ENCODE data around the gene OPCML.

DNA sequence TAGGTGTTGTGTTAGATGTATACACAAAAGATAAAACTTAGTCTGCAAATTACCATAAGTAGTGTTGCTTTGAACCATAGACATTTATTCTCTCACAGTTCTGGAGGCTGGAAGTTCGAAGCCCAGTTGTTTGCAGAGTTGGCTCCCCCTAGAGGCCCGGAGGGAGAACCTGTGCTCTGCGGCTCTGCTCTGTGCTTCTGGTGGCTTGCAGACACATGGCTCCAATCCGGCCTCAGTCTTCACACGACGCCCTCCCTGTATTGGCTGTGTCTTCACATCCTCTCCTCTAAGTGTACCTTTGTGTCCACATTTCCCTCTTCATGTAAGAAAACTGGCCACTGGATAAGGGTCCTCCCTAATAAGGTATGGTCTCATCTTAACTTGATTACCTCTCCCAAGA is 128.4 kb downstream of the OPCML start:
- no peak for TF ChIP-seq POLR2A (IDR thresholded peaks at IDR 0.05)
- TF ChIP-seq, protein P1, sequence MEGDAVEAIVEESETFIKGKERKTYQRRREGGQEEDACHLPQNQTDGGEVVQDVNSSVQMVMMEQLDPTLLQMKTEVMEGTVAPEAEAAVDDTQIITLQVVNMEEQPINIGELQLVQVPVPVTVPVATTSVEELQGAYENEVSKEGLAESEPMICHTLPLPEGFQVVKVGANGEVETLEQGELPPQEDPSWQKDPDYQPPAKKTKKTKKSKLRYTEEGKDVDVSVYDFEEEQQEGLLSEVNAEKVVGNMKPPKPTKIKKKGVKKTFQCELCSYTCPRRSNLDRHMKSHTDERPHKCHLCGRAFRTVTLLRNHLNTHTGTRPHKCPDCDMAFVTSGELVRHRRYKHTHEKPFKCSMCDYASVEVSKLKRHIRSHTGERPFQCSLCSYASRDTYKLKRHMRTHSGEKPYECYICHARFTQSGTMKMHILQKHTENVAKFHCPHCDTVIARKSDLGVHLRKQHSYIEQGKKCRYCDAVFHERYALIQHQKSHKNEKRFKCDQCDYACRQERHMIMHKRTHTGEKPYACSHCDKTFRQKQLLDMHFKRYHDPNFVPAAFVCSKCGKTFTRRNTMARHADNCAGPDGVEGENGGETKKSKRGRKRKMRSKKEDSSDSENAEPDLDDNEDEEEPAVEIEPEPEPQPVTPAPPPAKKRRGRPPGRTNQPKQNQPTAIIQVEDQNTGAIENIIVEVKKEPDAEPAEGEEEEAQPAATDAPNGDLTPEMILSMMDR (IDR thresholded peaks at IDR 0.05) = no peak

Measured in lower leg skin (tissue), 3 donors.